Eye (tissue), 1 donor: ENCODE data around the gene SKIC2.
"Not testable (repeated sequence)": the region's sequence is repeated elsewhere in the genome, so short reads cannot be mapped to it uniquely, and the experiment has no call there.

Source experiments
- DNase-seq: peaks from one replicate; pipeline ENCODE4 v3.0.0-alpha.2; 2015

SKIC2 gene

GRCh38 chr6:32005538-32005880 is 46.5 kb downstream of the SKIC2 start:
- not testable (repeated sequence) for DNase-seq

GRCh38 chr6:32005991-32006529 is 47.1 kb downstream of the SKIC2 start:
- not testable (repeated sequence) for DNase-seq

GRCh38 chr6:32007086-32007485 is 48.1 kb downstream of the SKIC2 start:
- DNase-seq: not testable (repeated sequence)

GRCh38 chr6:32008037-32008436 is 49.1 kb downstream of the SKIC2 start:
- not testable (repeated sequence) for DNase-seq

GRCh38 chr6:32008616-32009015 is 49.6 kb downstream of the SKIC2 start:
- not testable (repeated sequence) for DNase-seq

- DNase-seq: not testable (repeated sequence)
These were observed 50.6 kb downstream of the SKIC2 start for GRCh38 chr6:32009537-32009936.

GRCh38 chr6:32010856-32011530 is 52.0 kb downstream of the SKIC2 start:
- DNase-seq: not testable (repeated sequence)

- not testable (repeated sequence) for DNase-seq
These were observed 54.1 kb downstream of the SKIC2 start for GRCh38 chr6:32012941-32013617.

GRCh38 chr6:32013738-32014137 is 54.8 kb downstream of the SKIC2 start:
- not testable (repeated sequence) for DNase-seq

- not testable (repeated sequence) for DNase-seq
These were observed 55.6 kb downstream of the SKIC2 start, which contains the start of gene C4B for GRCh38 chr6:32014547-32014946. TSS of gene C4B (plus strand) at chr6:32014795. CDS start at chr6:32014846, 51 bp downstream.
